Fibroblast of villous mesenchyme (primary cell): Measurements from ENCODE around the gene TULP4. TPM values are rescaled to one million over a fixed set of nuclear protein-coding genes. Genes with fewer than 3 reads are reported as not detected.

Source experiments
- DNase-seq: peaks from one replicate; pipeline ENCODE4 v3.0.0-alpha.2; 2010; ENCODE audit warnings: low read depth
- H3K4me3 ChIP-seq: 2 replicates; pipeline ENCODE4 v1.5.1; 2011; ENCODE audit warnings: low read depth, mild to moderate bottlenecking, low read length
- total RNA-seq: library from RNA; depleted of rRNA; stranded (reverse); fragments of >200 nt; gene quantifications from 2 replicates; pipeline ENCODE4 v1.2.3, GENCODE V29; 2012
- TF ChIP-seq, protein P1 (sequence below): IDR thresholded peaks from 2 replicates; pipeline ENCODE4 v1.5.1; 2012; ENCODE audit warnings: low read depth, mild to moderate bottlenecking, low read length; ENCODE audit not compliant: insufficient read depth

Gene TULP4
- total RNA-seq, 1 donor = 120 TPM

DNA sequence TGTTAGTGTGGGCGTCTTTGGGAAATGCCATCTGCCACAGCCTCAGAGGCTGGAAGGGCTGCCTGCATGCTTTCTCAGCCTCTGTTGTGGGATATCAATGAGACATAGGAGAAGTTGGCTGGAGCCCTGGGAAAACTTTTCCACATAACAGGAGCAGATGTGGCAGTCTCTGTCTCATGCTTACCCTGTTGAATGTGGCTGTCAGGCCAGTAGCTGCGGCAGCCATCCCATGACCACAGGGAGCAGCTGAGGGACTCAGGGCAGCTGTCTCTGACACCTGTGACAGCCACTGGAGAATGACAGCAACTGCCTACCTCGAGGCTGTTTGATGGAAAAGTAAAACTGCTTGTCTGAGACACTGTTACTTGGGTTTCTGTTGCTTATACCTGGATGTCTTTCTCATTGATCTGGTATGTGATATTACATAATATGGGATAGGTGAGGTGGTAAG lies 64.4 kb downstream of the TULP4 start:
- no peak overlapping the region for H3K4me3 ChIP-seq
- peak; percentile 66 for DNase-seq
- TF ChIP-seq, protein P1, sequence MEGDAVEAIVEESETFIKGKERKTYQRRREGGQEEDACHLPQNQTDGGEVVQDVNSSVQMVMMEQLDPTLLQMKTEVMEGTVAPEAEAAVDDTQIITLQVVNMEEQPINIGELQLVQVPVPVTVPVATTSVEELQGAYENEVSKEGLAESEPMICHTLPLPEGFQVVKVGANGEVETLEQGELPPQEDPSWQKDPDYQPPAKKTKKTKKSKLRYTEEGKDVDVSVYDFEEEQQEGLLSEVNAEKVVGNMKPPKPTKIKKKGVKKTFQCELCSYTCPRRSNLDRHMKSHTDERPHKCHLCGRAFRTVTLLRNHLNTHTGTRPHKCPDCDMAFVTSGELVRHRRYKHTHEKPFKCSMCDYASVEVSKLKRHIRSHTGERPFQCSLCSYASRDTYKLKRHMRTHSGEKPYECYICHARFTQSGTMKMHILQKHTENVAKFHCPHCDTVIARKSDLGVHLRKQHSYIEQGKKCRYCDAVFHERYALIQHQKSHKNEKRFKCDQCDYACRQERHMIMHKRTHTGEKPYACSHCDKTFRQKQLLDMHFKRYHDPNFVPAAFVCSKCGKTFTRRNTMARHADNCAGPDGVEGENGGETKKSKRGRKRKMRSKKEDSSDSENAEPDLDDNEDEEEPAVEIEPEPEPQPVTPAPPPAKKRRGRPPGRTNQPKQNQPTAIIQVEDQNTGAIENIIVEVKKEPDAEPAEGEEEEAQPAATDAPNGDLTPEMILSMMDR = no peak

DNA sequence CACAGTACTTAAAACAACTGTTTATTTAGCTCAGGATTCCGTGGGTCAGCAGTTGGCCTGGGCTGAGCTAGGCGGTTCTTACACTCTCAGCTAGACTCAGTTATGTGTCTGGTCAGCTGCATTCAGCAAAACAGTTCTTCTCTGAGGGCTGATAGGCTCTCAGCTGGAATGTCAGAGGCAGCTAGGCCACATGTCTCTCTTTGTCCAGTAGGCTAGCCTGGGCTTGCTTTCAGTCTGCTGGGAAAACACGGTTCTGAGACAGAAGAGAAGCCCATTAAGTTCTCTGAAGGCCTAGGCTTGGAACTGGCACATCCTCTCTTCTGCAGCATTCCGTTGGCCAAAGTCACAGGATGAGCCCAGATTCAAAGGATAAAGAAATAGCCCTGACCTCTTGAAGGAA lies 65.6 kb downstream of the TULP4 start:
- DNase-seq = peak; percentile 72
- TF ChIP-seq, protein P1 = no peak

DNA sequence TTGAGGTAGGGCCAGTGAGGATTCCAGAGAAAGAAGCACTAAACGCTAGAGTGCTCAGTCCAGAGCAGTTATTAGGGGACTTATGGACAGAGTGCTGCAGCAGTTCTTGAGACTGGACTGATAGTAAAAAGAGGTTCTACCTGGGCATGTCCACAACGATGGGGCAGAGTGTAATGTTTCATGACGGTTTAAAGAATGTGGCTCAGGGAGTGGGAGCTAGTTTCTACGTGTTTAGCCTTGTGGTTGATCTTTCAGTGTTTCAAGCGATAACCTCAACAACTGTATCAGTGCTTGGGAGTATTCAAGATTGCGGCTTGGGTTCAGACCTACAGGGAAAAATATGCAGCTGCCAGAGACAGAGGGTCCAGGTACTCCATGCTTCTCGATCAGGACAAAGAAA lies 67.1 kb downstream of the TULP4 start:
- no peak for DNase-seq
- TF ChIP-seq, protein P1 = no peak
- H3K4me3 ChIP-seq = no peak overlapping the region

More for the DNA sequence above, 65.6 kb downstream of the TULP4 start:
- no peak overlapping the region for H3K4me3 ChIP-seq

DNA sequence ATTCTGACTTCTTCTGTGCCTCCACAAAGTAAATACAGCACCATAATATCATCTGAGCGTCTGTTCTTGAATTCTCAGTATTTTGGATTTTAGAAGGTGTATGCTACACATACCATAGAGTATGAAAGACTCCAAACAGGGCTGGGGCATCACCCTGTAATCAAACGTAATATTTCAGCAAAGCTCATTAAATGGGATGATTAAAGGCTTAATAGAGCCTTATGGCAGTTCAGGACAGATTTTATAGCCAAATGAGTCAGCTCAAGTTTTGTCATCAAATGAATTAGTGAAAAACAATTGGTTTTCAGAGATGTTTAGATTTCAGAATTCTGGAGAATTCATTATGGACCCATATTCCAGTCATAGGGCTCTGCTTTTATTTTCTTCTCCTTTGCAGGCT lies 68.9 kb downstream of the TULP4 start:
- H3K4me3 ChIP-seq = no peak overlapping the region
- TF ChIP-seq, protein P1 = no peak
- DNase-seq = peak; percentile 65

DNA sequence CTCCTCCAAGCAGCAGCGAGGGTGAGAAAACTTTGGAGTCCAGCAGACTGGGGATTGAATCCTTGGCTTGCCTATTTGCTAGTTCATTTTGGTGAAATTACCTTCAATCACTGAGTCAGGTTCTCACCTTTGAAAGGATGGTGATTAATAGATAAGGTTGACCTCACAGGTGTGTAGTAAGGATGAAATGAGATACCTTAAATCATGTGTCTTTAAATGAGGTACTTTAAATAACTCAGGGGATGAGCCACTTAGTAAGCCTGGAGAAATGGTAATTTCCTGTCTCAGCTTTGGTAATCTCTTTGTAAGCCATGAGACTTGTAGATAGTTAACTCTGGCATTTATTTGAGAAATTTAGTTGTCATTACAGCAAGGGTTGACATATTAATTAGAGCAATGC lies 70.2 kb downstream of the TULP4 start:
- TF ChIP-seq, protein P1 = no peak
- no peak overlapping the region for H3K4me3 ChIP-seq
- DNase-seq = no peak

DNA sequence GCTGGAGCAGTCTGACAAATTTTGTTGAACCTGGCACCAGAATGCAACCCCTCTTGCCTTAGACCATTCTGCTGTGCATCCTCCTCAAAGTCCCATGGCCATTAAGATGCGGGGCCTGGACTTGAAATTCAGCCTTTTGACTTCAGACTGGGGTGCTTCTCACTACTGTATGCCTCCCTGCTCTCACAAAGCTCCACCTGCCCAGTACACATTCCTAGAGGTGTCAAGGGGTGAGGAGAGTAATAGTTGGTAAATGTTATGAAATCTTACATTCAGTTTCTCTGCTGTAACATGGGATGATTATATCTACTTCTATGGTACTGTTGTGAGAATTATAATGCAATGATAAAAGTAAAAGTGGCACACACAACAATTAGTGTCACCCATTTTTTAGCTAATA lies 70.8 kb downstream of the TULP4 start:
- H3K4me3 ChIP-seq = no peak overlapping the region

DNA sequence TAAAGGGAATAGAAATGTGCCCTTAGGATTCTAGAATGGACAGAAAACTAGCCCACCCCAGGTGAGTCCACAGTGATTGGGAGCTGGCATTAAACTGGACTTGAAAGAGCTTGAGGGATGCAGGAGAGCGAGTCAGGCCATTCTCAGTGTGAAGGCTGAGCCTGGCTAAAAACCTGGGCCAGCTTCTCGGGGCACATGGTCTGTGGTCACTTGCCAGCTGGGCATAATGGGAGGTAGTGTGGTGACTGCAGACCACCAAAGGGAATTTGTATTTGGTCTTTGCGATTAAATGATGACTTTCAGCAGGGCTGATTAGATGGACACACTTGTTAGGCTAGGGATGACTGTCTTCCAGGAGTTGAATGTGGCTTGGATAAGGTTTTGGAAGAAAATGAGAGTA lies 71.3 kb downstream of the TULP4 start:
- H3K4me3 ChIP-seq = no peak overlapping the region
- TF ChIP-seq, protein P1 = no peak
- no peak for DNase-seq

More for the DNA sequence above, 70.8 kb downstream of the TULP4 start:
- TF ChIP-seq, protein P1 = no peak
- DNase-seq = no peak
